K562 (cell line): ENCODE results near the gene NUTF2. TPM values are rescaled to one million over a fixed set of nuclear protein-coding genes. Genes with fewer than 3 reads are reported as not detected.
A peak's percentile ranks its signal among the peaks of the same experiment; 100 is the strongest.

Experiments
- BRF1 ChIP-seq: IDR thresholded peaks from 3 replicates; pipeline ENCODE4 v1.6.1; 2011; ENCODE audit warnings: borderline replicate concordance, mild to moderate bottlenecking; ENCODE audit not compliant: insufficient read length; ENCODE audit errors: extremely low read depth
- CBX1 ChIP-seq: sonication (generic); IDR thresholded peaks from 2 replicates; pipeline ENCODE4 v1.6.1; 2016; ENCODE audit warnings: antibody characterized with exemption, low read depth, mild to moderate bottlenecking
- COPS2 ChIP-seq: fragments of 450-650 bp; conservative IDR thresholded peaks from 2 replicates; pipeline ENCODE4 v1.6.1; 2016; ENCODE audit warnings: mild to moderate bottlenecking, moderate library complexity
- E2F3 ChIP-seq: fragments of 250-450 bp; sonication (Bioruptor Pico); IDR thresholded peaks from 2 replicates; pipeline ENCODE4 v1.4.0; 2020; ENCODE audit warnings: mild to moderate bottlenecking
- ESRRB ChIP-seq: fragments of 250-450 bp; sonication (Bioruptor Pico); IDR thresholded peaks from 2 replicates; pipeline ENCODE4 v1.5.0; 2020; ENCODE audit warnings: mild to moderate bottlenecking, moderate library complexity, borderline replicate concordance
- FOXA1 ChIP-seq: fragments of 450-650 bp; IDR thresholded peaks from 2 replicates; pipeline ENCODE4 v1.6.1; 2016; ENCODE audit warnings: mild to moderate bottlenecking, borderline replicate concordance
- HLTF ChIP-seq: fragments of 450-650 bp; IDR thresholded peaks from 2 replicates; pipeline ENCODE4 v1.6.1; 2016
- KAT2B ChIP-seq: IDR thresholded peaks from one replicate; pipeline ENCODE4 v1.6.1; 2012; ENCODE audit warnings: low read depth, mild to moderate bottlenecking, control low read depth, inconsistent platforms, low read length, moderate library complexity
- KHSRP ChIP-seq: fragments of 450-650 bp; IDR thresholded peaks from 2 replicates; pipeline ENCODE4 v1.6.1; 2017
- MTA3 ChIP-seq: fragments of 450-650 bp; formaldehyde crosslinking; IDR thresholded peaks from 2 replicates; pipeline ENCODE4 v1.6.1; 2017; ENCODE audit warnings: mild to moderate bottlenecking, borderline replicate concordance
- MYNN ChIP-seq, 2 experiments: sonication (generic); formaldehyde crosslinking in 1 of 2; IDR thresholded peaks; 2 replicates each; pipeline versions ENCODE4 v1.5.0 to v1.6.1; 2016 to 2020; ENCODE audit warnings: antibody characterized with exemption in 1 of 2, missing genetic modification reagents in 1 of 2
- PCBP1 ChIP-seq: fragments of 200-400 bp; formaldehyde crosslinking; IDR thresholded peaks from 2 replicates; pipeline ENCODE4 v1.6.1; 2018; ENCODE audit warnings: mild to moderate bottlenecking, low read depth, low read length; ENCODE audit not compliant: poor library complexity, severe bottlenecking
- POU5F1 ChIP-seq: fragments of 150-350 bp; IDR thresholded peaks from 2 replicates; pipeline ENCODE4 v1.6.1; 2014; ENCODE audit warnings: borderline replicate concordance, low read length, low read depth, mild to moderate bottlenecking; ENCODE audit not compliant: partially characterized antibody
- PTRF ChIP-seq: fragments of 450-650 bp; IDR thresholded peaks from 2 replicates; pipeline ENCODE4 v1.6.1; 2016; ENCODE audit warnings: mild to moderate bottlenecking, missing genetic modification characterization, missing compliant biosample characterization
- RFX5 ChIP-seq: IDR thresholded peaks from 2 replicates; pipeline ENCODE4 v1.6.1; 2011; ENCODE audit warnings: low read depth, mild to moderate bottlenecking, improper control_type of control experiment, low read length
- SREBF1 ChIP-seq: fragments of 150-350 bp; IDR thresholded peaks from 2 replicates; pipeline ENCODE4 v1.6.1; 2014; ENCODE audit warnings: antibody characterized with exemption, low read depth, low read length, borderline replicate concordance
- TGIF2 ChIP-seq: sonication (generic); formaldehyde crosslinking; IDR thresholded peaks from 2 replicates; pipeline ENCODE4 v1.8.1; 2022; ENCODE audit warnings: mild to moderate bottlenecking, missing genetic modification reagents, moderate library complexity
- ZC3H11A ChIP-seq: IDR thresholded peaks from 2 replicates; pipeline ENCODE4 v1.6.1; 2012; ENCODE audit warnings: low read depth, low read length, improper control_type of control experiment
- ZFPM2 ChIP-seq: fragments of 250-450 bp; sonication (Bioruptor Pico); IDR thresholded peaks from 2 replicates; pipeline ENCODE4 v1.5.1; 2022; ENCODE audit warnings: mild to moderate bottlenecking
- ZNF184 ChIP-seq: sonication (generic); formaldehyde crosslinking; IDR thresholded peaks from 2 replicates; pipeline ENCODE4 v1.5.0; 2020; ENCODE audit warnings: missing genetic modification reagents
- ZNF274 ChIP-seq: IDR thresholded peaks from 2 replicates; pipeline ENCODE4 v1.6.1; 2011; ENCODE audit warnings: low read depth, mild to moderate bottlenecking, low read length, moderate library complexity, borderline replicate concordance
- ZNF431 ChIP-seq: sonication (generic); formaldehyde crosslinking; IDR thresholded peaks from 2 replicates; pipeline ENCODE4 v1.8.0; 2022; ENCODE audit warnings: mild to moderate bottlenecking, missing genetic modification reagents
- ZNF445 ChIP-seq: fragments of 250-450 bp; sonication (Bioruptor Pico); IDR thresholded peaks from 2 replicates; pipeline ENCODE4 v1.4.0; 2020; ENCODE audit warnings: low read depth, mild to moderate bottlenecking, moderate library complexity
- polyA plus RNA-seq, 8 experiments: library from polyadenylated mRNA; depleted of rRNA in 4 of 8; stranded (reverse) in 5 of 8; unstranded in 3 of 8; fragments of >200 nt; fragmentation: Nextera tagmentation in 2 of 8; fragmentation: Illumina TruSeq in 1 of 8; extraction: Ambion mirVana in 2 of 8; extraction: Trizol in 1 of 8; gene quantifications; 2 replicates each; pipeline versions ENCODE4 v1.2.1 to v1.2.3, GENCODE V29; 2011 to 2014; ENCODE audit warnings: inconsistent platforms in 1 of 8, missing spikeins in 1 of 8
- total RNA-seq, 7 experiments: library from RNA; depleted of rRNA in 6 of 7; stranded (reverse); fragments of >200 nt in 6 of 7; fragmentation: Illumina TruSeq in 2 of 7; extraction: Trizol in 2 of 7; gene quantifications; 2 replicates each; pipeline versions ENCODE4 v1.2.1 to v1.2.3, GENCODE V29; 2011 to 2021; ENCODE audit warnings: low replicate concordance in 1 of 7
- TF ChIP-seq, protein P1 (sequence below): IDR thresholded peaks from 2 replicates; pipeline ENCODE4 v1.6.1; 2012; ENCODE audit warnings: low read depth, low read length, improper control_type of control experiment, borderline replicate concordance
- TF ChIP-seq, protein P2 (sequence below): fragments of 250-450 bp; sonication (Bioruptor Pico); IDR thresholded peaks from 2 replicates; pipeline ENCODE4 v1.5.1; 2021; ENCODE audit warnings: mild to moderate bottlenecking
- TF ChIP-seq, protein P3 (sequence below): fragments of 450-650 bp; IDR thresholded peaks from one replicate; pipeline ENCODE4 v1.6.1; 2018; ENCODE audit warnings: mild to moderate bottlenecking, moderate library complexity; ENCODE audit not compliant: partially characterized antibody

Gene NUTF2
- total and polyA plus RNA-seq, 9 of the 15 experiments (the other 6 are each of a cell fraction or from before 2014, with no cell fraction given): 106 to 248 (median 147) TPM

DNA sequence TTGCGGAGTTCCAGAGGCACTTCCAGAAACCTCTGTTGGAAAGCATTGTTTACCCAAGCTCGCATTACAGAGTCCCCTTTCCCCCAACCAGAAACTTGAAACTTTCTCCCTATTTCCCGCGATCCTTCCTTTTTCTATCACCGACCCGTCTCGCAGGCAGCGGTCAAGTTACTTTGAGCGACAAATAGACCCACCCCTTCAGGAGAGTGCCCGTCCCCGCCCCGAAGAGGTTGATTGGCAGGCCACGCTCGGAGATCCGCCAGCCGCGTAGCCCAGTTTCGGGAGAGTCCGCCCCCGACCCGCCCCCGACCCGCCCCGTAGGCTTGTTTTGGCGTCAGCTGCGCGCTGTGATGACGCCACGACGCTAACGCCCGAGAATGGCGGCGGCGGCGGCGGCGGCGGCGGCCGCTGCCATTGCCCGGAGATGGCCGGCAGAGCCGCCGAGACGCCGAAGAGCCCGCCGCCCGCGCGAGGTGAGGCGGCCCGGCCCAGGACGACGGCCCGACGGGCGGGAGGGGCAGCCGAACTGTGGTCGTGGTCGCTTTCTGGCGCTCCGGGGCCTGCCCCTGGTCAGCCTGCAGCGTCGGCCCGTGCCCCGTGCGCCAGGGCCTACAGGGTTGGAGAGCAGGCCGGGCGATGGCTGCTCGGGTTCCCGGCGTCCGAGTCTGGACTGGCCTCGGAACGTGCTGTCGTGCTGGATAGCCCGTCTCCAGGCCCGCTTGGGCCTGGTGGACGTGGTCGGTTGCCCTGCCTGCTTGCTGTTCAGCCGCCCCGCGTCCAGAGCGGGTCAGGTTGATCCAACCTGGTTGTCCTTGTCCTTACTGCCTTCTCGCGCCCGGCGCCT, 46.4 kb downstream of the NUTF2 start, which contains the start of gene PSKH1 (continued):
- TF ChIP-seq, protein P1, sequence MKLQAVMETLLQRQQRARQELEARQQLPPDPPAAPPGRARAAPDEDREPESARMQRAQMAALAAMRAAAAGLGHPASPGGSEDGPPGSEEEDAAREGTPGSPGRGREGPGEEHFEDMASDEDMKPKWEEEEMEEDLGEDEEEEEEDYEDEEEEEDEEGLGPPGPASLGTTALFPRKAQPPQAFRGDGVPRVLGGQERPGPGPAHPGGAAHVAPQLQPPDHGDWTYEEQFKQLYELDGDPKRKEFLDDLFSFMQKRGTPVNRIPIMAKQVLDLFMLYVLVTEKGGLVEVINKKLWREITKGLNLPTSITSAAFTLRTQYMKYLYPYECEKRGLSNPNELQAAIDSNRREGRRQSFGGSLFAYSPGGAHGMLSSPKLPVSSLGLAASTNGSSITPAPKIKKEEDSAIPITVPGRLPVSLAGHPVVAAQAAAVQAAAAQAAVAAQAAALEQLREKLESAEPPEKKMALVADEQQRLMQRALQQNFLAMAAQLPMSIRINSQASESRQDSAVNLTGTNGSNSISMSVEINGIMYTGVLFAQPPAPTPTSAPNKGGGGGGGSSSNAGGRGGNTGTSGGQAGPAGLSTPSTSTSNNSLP: no peak
- TF ChIP-seq, protein P2, sequence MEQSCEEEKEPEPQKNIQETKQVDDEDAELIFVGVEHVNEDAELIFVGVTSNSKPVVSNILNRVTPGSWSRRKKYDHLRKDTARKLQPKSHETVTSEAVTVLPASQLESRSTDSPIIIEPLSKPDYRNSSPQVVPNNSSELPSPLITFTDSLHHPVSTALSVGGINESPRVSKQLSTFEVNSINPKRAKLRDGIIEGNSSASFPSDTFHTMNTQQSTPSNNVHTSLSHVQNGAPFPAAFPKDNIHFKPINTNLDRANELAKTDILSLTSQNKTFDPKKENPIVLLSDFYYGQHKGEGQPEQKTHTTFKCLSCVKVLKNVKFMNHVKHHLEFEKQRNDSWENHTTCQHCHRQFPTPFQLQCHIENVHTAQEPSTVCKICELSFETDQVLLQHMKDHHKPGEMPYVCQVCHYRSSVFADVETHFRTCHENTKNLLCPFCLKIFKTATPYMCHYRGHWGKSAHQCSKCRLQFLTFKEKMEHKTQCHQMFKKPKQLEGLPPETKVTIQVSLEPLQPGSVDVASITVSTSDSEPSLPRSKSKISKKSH (CRISPR knock-in tag): no peak
- no peak for TF ChIP-seq RFX5
- TF ChIP-seq E2F3: peak; percentile 43; the same call in 1 of the 2 replicates
- no peak for TF ChIP-seq PTRF (tag)
- TF ChIP-seq ESRRB (CRISPR knock-in tag): no peak
- TF ChIP-seq CBX1: peak; percentile 53; the same call in 1 of the 2 replicates
- no peak for TF ChIP-seq SREBF1
- no peak for TF ChIP-seq COPS2
- no peak for TF ChIP-seq KAT2B
- TF ChIP-seq FOXA1: no peak
- peak; percentile 39; the same call in 1 of the 2 replicates for TF ChIP-seq KHSRP
- peak; percentile 49 for TF ChIP-seq PCBP1
- no peak for TF ChIP-seq POU5F1
- TF ChIP-seq, protein P3, sequence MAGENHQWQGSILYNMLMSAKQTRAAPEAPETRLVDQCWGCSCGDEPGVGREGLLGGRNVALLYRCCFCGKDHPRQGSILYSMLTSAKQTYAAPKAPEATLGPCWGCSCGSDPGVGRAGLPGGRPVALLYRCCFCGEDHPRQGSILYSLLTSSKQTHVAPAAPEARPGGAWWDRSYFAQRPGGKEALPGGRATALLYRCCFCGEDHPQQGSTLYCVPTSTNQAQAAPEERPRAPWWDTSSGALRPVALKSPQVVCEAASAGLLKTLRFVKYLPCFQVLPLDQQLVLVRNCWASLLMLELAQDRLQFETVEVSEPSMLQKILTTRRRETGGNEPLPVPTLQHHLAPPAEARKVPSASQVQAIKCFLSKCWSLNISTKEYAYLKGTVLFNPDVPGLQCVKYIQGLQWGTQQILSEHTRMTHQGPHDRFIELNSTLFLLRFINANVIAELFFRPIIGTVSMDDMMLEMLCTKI: no peak
- TF ChIP-seq MYNN (IDR thresholded peaks at IDR 0.05): no peak
- no peak for TF ChIP-seq MYNN (CRISPR knock-in tag; IDR thresholded peaks at IDR 0.05)
- no peak for TF ChIP-seq TGIF2 (CRISPR knock-in tag)
- no peak for TF ChIP-seq HLTF
- TF ChIP-seq ZNF431 (CRISPR knock-in tag): no peak
- no peak for TF ChIP-seq BRF1
- no peak for TF ChIP-seq ZFPM2 (CRISPR knock-in tag)
- TF ChIP-seq ZNF184: no peak
- no peak for TF ChIP-seq MTA3
- TF ChIP-seq ZNF274: no peak
- TF ChIP-seq ZNF445 (CRISPR knock-in tag): no peak
- TF ChIP-seq ZC3H11A: no peak
